T-helper 2 cell (primary cell): ENCODE results near the gene TMEM212.

ENCODE experiments used
- DNase-seq, 5 experiments: peaks; one replicate each; pipeline versions ENCODE4 v3.0.0 to v3.0.0-alpha.2; 2012 to 2022
- total RNA-seq, 2 donors: gene quantifications; one replicate each; lab custom pipeline; 2026; lab: John Stamatoyannopoulos, UW

The TMEM212 gene
- total RNA-seq = 0 reads per million in 2 donors

GRCh38 chr3:171842864-171843518, at the start of gene TMEM212:
Gene TMEM212, plus strand, starts transcription at chr3:171843349. Its CDS starts 35 bp downstream, at chr3:171843384.
- no peak for DNase-seq

- no peak for DNase-seq
Observed at GRCh38 chr3:171796625-171797264, 46.4 kb upstream of the TMEM212 start.

GRCh38 chr3:171797265-171797679, 45.9 kb upstream of the TMEM212 start:
- DNase-seq = no peak

GRCh38 chr3:171797873-171798272, 45.3 kb upstream of the TMEM212 start:
- DNase-seq = no peak

GRCh38 chr3:171799501-171799900, 43.6 kb upstream of the TMEM212 start:
- no peak for DNase-seq

- peak in 1 of 5 experiments; percentile 19 for DNase-seq
Observed at GRCh38 chr3:171801738-171802589, 41.2 kb upstream of the TMEM212 start.

GRCh38 chr3:171802590-171802956, 40.6 kb upstream of the TMEM212 start:
- DNase-seq = no peak

GRCh38 chr3:171803044-171803443, 40.1 kb upstream of the TMEM212 start:
- DNase-seq = no peak

GRCh38 chr3:171804618-171805389, 38.3 kb upstream of the TMEM212 start:
- DNase-seq = no peak

GRCh38 chr3:171805687-171806086, 37.5 kb upstream of the TMEM212 start:
- DNase-seq = no peak

- DNase-seq = peak in 1 of 5 experiments; percentile 87
Observed at GRCh38 chr3:171806200-171807128, 36.7 kb upstream of the TMEM212 start.

GRCh38 chr3:171807129-171807675, 35.9 kb upstream of the TMEM212 start:
- no peak for DNase-seq

- no peak for DNase-seq
Observed at GRCh38 chr3:171807806-171808205, 35.3 kb upstream of the TMEM212 start.

GRCh38 chr3:171809611-171809860, 33.6 kb upstream of the TMEM212 start:
- DNase-seq = peak in 1 of 5 experiments; percentile 52

- DNase-seq = peak; percentile 6 to 85 (median 37)
Observed at GRCh38 chr3:171809861-171810628, 33.1 kb upstream of the TMEM212 start, which contains the start of gene PLD1. Gene PLD1, minus strand, starts transcription at chr3:171810483. Its CDS starts 72,432 bp downstream, at chr3:171738051.

- DNase-seq = no peak
Observed at GRCh38 chr3:171810629-171811294, 32.4 kb upstream of the TMEM212 start.

GRCh38 chr3:171811295-171811912, 31.7 kb upstream of the TMEM212 start:
- DNase-seq = peak in 1 of 5 experiments; percentile 80

GRCh38 chr3:171811913-171812335, 31.2 kb upstream of the TMEM212 start:
- DNase-seq = no peak

- DNase-seq = no peak
Observed at GRCh38 chr3:171812811-171813210, 30.3 kb upstream of the TMEM212 start.
